LHCN-M2 (cell line): Measurements from ENCODE around the gene RPS29. TPM values are rescaled to one million over a fixed set of nuclear protein-coding genes. Genes with fewer than 3 reads are reported as not detected.
"Not testable (repeated sequence)": the region's sequence is repeated elsewhere in the genome, so short reads cannot be mapped to it uniquely, and the experiment has no call there.

ENCODE experiments used
- DNase-seq: peaks from one replicate; pipeline ENCODE4 v3.0.0-alpha.2; 2012; ENCODE audit warnings: low read depth
- total RNA-seq: library from RNA; depleted of rRNA; stranded (reverse); fragments of >200 nt; gene quantifications from 2 replicates; pipeline ENCODE4 v1.2.3, GENCODE V29; 2014

RPS29 gene
- total RNA-seq, 1 experiment from 2014 or later: 4,823 TPM

- peak; percentile 83 for DNase-seq
Observed at GRCh38 chr14:49598485-49599300, 12.5 kb upstream of the RPS29 start, which contains the start of gene LRR1. LRR1 (plus strand) TSS chr14:49598940; CDS start chr14:49599021, 81 bp downstream.

- DNase-seq: no peak
Observed at GRCh38 chr14:49598189-49598484, 12.0 kb upstream of the RPS29 start.

GRCh38 chr14:49594347-49595091, 8.3 kb upstream of the RPS29 start:
- no peak for DNase-seq

GRCh38 chr14:49593016-49593415, 6.8 kb upstream of the RPS29 start:
- no peak for DNase-seq

- no peak for DNase-seq
Observed at GRCh38 chr14:49589387-49589786, 3.2 kb upstream of the RPS29 start.

- peak; percentile 75 for DNase-seq
Observed at GRCh38 chr14:49586673-49587460, 687 bp upstream of the RPS29 start.

GRCh38 chr14:49584981-49585640, 1.1 kb downstream of the RPS29 start:
- DNase-seq: not testable (repeated sequence)

- no peak for DNase-seq
Observed at GRCh38 chr14:49584058-49584457, 2.1 kb downstream of the RPS29 start.

- DNase-seq: no peak
Observed at GRCh38 chr14:49583629-49584028, 2.6 kb downstream of the RPS29 start.

- DNase-seq: no peak
Observed at GRCh38 chr14:49582113-49582977, 3.8 kb downstream of the RPS29 start.

GRCh38 chr14:49581209-49582112, 4.7 kb downstream of the RPS29 start:
- no peak for DNase-seq

GRCh38 chr14:49579841-49580240, 6.3 kb downstream of the RPS29 start:
- no peak for DNase-seq

- DNase-seq: no peak
Observed at GRCh38 chr14:49578141-49578540, 8.0 kb downstream of the RPS29 start.

- DNase-seq: no peak
Observed at GRCh38 chr14:49574038-49574437, 12.1 kb downstream of the RPS29 start.

GRCh38 chr14:49569281-49569680, 16.9 kb downstream of the RPS29 start:
- DNase-seq: no peak

GRCh38 chr14:49566714-49567113, 19.5 kb downstream of the RPS29 start:
- no peak for DNase-seq

GRCh38 chr14:49559979-49560768, 26.0 kb downstream of the RPS29 start:
- DNase-seq: no peak

GRCh38 chr14:49553892-49554291, 32.3 kb downstream of the RPS29 start:
- no peak for DNase-seq

GRCh38 chr14:49553106-49553505, 33.1 kb downstream of the RPS29 start:
- DNase-seq: no peak
